Stimulated activated CD4-positive, alpha-beta T cell treated with anti-CD3 and anti-CD28 coated beads, Interleukin-4, amount 100 ng/mL, for 1 hour (primary cell): Measurements from ENCODE around the gene MAPK8IP2.

Experiments
- DNase-seq: peaks from one replicate; pipeline ENCODE4 v3.0.0-alpha.2; 2020

Gene MAPK8IP2

DNA sequence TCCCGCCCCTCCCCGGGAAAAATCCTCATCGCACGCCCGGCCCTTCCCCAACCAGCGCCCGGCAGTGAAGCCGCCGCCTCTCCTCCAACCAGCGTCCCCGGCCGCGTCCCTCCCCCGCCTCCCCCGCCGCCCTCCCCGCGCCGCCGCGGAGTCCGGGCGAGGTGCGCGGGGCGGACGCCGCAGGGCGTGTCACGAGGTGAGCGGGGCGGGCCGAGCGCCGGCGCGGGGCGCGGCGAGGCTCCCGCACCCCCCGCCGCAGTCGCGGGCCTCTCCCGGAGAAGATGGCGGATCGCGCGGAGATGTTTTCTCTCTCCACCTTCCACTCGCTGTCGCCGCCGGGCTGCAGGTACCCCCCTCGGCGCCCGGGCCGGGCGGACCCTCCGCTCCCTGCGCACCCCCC, at the start of gene MAPK8IP2:
Gene MAPK8IP2 (plus strand): TSS at position 256 of the 400 bp plus-strand sequence. CDS start 26 bp downstream, at position 282.
- DNase-seq: no peak

DNA sequence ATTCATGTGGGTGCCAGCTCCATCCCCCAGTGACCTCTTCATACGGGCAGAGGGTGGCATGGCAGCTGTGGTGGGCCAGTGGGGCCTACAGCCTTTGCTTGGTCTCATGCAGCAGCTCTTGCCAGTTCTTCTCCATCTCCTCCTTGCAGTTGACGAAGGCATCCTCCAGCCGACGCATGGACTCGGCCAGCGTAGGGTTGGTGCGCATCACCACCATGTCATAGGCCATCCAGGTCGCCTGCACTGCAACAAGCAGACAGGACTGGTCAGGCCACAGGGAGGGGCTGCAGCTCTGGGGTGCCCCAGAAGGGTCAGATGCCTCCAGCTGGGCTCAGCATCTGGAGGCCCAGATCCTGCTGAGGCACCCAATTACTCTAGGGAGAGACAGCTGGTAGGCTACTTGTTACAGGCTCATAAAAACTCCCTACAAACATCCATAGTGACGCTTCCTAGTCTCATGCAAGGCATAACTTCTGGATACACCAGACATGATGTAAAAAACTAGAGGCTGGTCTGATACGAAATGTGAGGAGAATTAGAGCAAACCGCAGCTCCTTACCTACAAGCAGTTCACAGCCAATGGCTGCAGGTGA, 49.3 kb upstream of the MAPK8IP2 start:
- no peak for DNase-seq

DNA sequence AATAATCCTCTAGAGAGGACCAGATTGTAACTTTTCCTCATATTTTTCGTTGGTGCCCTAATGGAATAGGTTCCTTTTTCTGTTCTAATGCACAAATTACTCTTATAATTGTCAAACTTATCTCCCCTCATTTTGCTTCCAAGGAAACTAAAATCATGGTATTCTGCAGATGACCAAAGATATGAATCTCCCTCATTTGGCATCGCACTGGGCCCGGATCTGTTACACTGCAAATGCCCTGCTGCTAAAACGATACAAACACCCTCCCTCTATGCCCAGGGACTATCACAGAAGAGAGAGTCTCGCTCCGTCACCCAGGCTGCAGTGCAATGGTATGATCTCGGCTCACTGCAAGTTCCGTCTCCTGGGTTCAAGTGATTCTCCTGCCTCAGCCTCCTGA, 47.3 kb upstream of the MAPK8IP2 start:
- no peak for DNase-seq

DNA sequence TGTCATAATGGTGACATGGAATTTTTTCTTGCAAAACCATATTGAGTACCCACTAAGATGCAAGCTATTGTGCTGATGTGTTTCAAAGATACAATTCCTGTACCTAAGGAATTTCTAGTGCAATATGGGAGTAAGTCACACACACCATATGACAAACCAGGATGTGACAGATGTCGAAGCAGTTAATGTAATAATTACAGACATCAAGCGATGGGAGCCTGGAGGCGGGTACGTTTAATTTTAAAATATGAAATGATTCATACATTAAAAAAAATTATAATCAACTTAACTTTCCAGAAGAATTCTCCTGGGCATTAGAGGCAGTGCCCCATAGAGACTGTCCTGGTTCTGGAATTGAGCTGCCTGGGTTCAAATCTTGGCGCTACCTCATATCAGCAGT, 43.9 kb upstream of the MAPK8IP2 start:
- DNase-seq: no peak

DNA sequence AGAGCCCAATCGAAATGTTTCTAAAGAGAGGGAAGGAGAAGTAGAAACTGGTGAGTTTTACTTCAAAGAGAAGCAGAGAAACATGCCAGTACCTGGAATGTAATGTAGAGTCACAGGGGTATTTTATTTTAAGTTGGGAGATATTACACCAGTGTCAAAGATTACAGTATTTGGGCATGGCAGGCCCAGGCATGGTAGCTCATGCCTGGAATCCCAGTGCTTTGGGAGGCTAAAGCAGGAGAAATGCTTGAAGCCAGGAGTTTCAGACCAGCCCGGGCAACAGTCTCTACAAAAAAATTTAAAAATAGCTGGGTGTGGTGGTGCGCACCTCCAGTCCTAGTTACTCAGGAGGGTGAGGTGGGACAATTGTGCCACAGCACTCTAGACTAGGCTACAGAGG, 40.6 kb upstream of the MAPK8IP2 start:
- no peak for DNase-seq

DNA sequence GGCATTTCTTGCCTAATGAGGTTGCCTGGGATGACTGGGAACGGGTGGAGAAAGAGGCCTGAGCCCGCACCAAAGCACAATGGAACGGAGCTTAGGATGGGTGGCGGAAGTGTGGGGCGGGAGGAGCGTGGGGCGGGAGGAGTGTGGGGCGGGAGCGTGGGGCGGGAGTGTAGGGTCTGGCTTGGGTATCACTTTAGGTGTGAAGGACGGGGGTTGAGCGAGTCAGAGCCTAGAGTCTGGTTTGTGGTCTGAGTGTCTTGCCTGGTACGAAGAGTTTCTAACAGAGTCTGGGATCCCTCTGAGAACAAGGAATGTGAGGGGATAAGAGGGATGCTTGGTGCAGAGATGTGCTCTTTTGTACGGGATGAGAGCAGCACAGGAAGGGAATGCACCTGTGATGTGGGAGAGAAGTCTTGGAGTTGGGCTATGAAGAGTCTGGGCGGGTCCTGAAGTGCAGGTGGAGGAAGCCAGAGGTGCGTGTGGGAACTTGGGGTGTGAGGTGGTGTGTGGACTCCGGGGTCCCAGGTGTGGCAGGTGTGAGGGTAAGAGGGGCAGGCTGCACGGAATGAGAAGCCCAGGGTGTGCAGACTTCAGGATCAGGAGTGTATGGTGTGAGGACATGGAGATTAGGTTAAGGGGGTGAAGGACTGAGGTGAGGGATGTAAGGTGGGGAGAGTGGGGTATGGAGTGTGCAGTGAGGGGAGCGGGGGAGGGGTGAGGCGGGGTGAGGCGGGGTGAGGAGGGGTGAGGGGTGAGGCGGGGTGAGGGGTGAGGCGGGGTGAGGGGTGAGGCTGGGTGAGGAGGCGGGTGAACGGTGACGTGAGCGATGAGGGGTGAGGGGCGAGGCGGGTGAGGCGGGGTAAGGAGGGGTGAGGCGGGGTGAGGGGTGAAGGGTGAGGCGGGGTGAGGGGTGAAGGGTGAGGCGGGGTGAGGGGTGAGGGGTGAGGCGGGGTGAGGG, 38.9 kb upstream of the MAPK8IP2 start:
- no peak for DNase-seq

DNA sequence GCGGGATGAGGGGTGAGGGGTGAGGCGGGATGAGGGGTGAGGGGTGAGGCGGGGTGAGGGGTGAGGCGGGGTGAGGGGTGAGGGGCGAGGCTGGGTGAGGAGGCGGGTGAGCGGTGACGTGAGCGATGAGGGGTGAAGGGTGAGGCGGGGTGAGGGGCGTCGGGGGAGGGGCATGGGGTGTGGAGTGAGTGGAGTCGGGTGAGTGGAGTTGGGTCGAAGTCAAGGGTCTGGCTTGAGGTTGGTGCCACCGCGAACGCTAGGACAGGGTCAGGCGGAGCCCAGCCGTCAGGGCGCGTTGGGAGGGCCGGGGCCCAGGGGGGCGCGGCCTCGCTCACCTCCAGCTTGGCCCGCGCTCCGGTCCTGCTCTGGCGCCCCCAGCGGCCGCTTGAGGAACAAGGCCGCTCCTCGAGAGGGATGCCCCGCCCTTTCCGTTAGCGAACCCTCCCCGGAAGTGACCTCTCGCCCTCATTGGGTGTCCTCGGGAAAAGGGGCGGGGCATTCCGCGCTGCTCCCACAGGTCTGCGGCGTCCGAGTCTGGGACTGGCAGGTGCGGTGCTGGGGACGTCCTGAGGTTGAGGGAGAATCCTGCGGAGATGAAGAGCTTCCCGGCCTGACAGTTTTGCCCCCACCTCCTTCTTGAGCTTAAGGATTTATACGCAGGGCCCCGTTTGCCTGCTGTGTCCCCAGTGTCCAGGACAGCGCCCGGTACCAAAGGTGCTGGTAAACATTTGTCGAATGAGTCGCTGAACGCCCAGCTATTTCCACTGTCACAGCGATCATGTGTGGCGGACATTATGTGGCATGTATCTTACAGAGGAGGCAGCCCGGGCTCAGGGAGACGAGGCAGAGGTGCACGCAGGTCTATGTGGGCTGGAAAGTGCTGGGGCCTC, 37.8 kb upstream of the MAPK8IP2 start, which contains the start of gene SYCE3:
Gene SYCE3 (minus strand): TSS at position 397 of the 890 bp plus-strand sequence. CDS start 6,514 bp downstream, outside the sequence.
- peak; percentile 98 for DNase-seq

DNA sequence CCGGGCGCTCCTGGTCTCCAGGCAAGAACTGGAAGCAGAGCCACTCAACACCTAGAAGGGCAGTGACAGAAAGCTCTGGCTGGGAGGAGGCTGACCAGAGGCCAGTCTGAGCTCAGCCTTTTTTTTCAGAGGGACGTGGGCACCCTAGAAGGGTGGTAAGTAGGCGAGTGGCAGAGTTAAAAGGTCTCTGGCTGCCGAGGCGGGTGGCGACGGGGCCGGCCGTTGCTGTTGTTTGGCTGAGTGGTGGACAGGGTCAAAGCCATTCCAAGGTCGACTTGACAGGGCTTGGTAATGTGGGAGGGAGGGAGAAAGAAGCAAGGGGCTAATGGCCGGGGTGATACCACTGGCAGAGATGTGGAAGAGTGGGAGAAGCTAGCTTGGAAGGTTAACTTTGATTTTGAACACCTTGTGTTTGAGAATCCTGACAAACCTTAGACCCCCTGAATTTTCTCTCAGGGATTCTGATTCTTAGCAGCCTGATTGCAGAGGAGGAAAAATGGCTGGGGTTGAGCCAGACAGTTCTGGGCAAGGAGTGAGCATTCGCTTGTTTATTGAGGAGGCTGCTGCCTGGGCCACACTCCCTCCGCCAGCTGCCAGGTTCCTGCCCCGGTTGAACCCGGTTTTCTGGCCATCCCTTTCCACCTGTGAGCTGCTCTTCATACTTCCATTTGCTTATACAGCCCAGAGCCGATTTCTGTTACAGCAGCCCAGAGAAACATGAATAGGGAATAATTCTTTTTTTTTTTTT, 37.0 kb upstream of the MAPK8IP2 start:
- no peak for DNase-seq

DNA sequence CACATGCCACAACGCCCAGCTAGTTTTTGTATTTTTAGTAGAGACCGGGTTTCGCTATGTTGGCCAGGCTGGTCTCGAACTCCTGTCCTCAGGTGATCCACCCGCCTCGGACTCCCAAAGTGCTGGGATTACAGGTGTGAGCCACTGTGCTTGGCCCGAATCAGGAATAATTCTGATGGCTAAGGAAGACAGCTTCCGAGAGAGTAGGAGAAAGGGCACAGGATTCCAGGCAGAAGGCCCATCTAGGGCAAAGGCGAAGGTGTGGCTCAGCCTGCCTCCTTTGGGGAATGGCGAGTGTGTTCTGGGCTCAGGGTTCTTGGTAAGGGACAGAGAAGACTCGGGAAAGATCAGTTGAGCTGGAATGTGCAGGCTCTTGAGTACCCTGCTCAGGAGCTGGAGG, 36.3 kb upstream of the MAPK8IP2 start:
- DNase-seq: no peak

DNA sequence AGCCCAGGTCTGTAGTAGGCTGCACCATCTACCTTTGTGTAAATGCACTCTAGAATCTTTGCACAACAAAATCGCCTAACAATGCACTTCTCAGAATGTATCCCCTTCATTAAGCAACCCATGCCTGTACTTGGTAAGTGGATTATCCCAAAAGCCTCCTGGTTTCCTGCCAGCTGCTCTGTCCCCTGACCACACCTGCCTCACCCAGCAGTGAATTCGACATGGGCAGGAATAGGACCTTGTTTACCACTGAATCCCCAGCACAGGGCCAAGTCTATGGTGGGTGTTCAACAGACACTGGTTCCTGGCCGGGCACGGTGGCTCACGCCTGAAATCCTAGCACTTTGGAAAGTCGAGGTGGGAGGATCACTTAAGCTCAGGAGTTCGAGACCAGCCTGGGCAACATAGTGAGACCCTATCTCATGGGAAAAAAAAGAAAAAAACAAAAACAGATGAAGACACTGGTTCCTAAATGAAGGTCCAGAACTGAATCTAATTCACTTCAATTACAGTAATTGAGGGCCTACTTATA, 32.8 kb upstream of the MAPK8IP2 start:
- DNase-seq: no peak

DNA sequence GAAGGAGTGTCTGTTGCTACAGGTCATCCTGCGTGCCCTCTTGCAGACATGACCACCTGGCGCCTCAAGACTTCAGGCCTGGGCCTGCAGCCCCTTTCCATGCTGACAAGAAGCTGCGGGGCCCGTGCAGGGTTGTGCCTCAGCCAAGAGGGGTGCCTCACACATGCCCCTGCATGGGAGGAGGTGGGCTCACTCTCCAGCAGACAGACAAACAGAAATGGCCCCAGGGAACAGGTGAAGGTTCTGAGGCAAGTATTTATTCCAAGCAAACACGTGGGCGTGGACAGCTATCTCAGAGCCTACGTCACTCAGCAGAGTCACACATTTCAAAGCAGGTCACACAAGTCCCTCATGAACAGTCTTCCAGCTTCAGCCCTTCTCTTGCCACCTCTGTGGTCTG, 32.0 kb upstream of the MAPK8IP2 start:
- DNase-seq: no peak

DNA sequence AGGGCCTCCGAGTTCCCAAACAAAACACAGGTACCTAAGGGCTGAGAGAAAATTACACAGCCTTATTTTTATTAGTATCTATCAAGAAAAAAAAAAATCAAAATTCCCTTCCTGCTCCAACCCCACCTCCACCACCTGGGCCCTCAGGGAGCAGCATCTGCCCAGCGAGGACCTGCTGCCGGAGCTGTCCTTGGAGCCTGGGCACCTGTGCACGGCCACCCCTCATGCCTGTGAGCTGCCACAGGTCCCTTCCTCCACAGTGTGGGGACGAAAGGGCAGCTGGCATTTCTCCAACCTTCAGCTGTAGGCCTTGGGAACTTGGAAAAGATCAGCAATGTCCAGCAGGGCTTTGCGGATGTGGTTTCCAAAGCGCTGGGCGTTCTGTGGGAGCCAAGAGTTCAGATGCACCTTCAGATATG, 31.5 kb upstream of the MAPK8IP2 start:
- DNase-seq: no peak

DNA sequence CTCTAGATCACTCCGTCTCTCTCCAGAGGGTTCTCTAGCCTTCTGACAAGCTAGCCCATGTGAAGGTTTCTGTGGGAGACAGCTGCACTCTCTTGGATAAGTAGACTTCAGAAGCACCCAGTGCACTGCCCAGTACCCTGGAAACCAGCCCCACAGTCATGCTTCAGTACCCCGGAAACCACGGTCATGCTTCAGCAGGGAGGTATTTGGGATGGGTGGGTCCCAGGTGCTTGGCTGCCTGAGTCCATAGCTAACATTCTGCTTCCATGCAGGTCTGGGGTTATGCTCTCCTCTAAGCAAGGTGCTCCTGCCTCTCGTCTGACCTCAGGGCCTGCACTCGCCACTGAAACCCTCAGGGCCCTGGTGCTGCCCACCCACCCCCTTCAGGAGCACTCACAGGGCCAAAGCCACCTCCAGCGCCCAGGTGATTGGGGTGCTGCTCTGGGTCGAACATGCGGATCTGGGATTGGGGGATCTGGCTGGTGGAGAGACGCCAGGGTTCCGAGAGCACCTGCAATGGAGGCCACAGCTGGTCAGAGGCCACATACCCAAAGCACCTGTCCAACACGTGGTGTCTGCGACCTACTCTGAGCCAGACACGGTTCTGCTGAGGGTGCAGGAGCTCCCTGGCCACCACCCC, 30.6 kb upstream of the MAPK8IP2 start:
- DNase-seq: no peak

DNA sequence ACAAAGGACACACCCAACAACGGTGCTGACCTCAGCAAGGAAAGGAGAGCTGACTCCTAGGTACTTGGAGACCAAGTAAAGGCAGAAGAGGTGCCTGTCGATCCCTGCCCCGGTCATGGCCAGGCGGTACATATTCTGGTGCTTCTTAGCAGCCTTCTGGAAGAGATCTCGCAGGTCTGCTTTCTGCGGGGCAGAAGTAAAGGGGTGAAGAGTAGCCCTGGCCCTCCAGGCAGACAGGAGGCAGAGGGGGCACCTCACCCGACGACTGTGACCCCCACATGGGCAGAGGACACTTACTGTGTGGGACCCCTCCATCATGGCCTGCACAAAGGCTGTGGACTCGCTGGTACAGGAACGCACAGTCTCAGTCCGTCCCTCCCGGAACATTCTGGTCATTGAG, 29.7 kb upstream of the MAPK8IP2 start:
- no peak for DNase-seq

DNA sequence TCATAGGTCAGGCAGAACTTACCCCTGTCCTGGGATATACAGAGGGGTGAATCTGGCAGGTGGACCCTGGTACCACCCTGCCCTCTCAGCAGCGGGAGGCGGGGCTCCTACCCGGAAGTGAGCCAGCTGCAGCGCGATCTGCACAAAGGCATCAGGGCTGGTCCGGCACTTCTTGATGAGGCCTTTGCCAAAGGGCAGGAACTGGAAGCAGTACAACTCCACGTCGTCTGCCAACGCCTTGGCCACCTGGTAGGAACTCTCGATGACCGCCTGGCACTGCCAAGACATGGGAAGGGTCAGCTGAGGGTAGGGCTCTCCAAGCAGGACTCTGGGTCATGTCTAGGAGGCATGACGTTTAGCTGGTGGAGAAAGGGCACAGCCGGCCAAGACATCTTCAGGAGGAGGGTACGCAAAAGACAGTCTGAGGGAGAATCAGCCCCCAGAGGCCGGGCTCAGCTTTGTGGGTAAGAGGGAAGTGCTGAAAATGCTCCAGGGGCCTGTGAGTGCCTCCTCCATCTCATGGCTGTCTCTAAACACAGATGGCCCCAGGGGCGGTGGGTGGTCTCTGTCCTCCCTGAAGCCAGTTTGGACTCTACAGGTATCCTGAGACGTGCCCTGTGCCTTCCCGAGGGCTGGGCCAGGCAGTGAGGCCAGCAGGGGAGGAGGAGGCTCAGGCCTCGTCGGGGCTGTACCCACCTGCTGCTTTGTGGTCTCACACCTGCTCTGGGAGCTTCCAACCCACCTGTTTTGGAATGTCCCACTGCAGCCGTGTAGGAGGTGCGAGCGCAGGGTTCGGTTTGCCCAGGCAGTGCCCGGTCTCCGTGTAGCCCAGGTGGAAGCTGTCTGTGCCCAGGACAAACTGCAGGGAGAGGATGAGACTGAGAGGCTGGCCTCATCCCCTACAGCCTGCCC, 29.1 kb upstream of the MAPK8IP2 start:
- no peak for DNase-seq

DNA sequence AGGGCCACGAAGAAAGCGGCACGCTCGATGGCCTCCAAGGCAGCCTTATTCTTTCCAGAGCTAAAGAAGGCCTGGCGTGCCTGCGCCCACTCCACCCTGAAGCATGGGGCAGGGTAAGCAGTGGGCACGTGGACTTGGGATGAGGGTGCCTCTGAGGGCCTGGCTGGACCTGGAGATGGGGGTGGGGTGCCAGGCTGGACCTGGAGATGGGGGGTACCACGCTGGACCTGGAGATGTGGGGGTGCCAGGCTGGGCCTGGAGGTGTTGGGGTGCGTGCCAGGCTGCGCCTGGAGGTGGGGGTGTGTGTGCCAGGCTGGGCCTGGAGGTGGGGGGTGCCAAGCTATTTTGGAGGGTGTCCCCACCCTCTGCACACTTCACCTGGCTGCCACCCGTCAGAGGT, 27.6 kb upstream of the MAPK8IP2 start:
- DNase-seq: no peak

DNA sequence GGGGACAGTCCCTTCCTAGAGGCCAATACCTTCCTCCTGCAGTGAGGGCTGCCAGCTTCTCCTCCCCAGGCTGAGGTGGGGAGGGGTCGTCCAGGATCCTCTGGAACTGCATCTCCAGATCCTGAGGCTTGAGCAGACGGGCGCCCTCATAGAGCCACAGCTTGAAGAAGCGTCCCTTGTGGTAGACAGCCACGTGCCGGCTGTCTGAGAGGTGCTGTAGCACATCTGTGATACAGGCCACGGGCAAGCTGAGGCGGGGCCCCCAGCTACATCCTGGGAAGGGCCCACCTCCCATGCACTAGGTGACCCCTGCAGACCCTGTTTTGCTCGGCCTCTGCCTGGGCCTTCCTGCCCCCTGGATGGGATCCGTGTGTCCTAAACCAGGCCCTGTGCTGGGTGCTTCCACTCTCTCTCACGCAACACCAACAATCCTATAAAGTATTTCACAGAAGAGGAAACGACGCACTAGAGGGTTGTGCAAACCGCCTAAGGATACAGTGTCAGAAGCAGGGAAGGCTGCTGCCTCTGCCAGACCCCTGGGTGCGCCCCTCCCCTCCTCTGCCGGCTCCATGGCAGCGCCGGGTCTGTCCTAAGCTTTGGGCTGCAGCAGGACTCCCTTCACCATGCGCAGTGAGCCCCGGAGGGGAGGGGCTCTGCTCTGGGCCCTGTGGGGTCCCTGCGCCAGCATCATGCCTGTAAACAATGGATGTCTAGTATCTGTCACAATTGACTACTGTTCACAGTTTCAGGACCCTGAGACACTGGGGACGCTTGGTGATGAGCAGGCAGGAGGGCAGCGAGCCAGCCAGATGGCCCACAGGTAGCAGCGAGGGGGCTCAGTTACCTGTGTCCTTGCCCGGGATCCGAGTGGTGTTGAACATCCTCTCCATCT, 26.9 kb upstream of the MAPK8IP2 start:
- DNase-seq: no peak

DNA sequence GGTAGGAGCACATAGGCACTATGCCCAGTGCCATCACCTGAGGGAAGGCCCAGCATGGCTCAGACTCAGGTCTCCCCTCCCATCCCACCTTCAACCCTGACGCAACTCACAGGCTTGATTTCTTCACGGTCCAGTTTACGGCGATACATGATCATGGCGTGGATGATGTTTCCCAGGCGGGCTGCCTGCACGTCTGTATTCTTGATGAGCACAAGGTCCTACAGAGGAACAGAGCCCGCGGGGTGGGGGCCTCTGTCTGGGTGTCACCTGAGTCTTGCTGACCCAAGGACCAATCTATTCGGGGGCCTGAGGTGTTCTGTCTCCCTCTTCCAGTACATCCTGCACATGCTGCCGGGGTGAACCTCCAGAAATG, 26.2 kb upstream of the MAPK8IP2 start:
- DNase-seq: no peak

DNA sequence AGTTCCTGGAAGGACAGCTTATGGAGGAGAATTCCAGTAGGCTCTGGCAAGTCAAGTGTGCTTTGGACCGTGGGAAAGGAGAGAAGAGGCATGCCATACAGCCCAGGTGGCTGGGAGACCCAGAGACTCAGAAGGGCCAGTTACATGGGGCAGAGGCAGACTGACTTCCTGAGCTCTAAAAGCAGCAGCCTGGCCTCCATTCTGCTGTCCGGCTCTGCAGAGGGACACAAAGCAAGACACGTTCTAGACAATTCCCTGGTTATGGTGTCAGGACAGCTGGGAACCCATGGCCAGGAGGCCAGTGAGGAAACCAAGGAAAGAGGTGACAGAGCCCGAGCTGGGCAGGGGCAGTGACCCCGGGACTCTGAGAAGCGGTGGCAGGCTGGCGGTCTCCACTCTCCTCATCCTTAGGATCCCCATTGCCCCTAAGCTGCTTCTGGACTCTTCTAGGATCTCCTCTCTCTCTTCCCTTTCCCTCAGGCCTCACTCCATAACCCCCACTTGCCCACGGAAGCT, 25.1 kb upstream of the MAPK8IP2 start:
- DNase-seq: no peak
